HG02852 (cell line): Measurements from ENCODE around the gene INPP5E.
A peak's percentile ranks its signal among the peaks of the same experiment; 100 is the strongest.
"Not testable (repeated sequence)": the region's sequence is repeated elsewhere in the genome, so short reads cannot be mapped to it uniquely, and the experiment has no call there.

ENCODE experiments used
- ATAC-seq: cut with Tn5 transposase; IDR thresholded peaks from one replicate; pipeline ENCODE4 v1.9.1; 2021; ENCODE audit warnings: mild to moderate bottlenecking, moderate library complexity; ENCODE audit not compliant: unreplicated experiment

INPP5E gene

DNA sequence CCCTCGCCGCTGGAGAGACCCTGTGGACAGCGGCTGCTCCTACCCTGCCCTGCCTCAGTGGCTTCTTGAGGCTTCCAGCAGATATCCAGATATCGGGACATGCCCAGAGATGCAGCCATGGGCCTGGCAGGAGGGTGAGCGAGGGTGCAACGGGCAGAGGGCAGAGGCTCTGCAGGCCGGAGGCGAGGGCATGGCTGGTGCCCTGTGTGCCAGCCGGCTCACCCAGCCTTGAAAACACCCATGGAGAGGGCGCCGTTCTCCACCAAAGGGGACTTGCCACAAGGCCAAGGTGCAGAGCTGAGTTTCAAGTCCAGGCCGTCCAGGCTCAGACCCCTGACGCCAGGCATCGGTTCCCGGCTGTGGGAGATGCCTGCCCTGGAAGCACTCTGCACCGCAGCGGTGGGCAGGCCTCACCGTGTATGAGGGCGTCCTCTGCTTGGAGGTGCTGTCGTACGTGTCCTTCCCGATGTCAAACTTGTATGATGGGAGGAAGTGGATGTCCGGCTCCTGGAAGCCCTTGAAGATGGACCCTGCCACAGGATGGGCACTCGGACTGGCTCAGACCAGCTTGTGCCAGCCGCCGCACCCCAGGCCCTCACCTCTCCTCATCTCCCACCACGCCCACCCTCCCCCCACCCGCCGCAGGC lies 8.9 kb downstream of the INPP5E start:
- ATAC-seq, result no peak

- no peak for ATAC-seq
Observed at GRCh38 chr9:136429683-136430491, 9.8 kb downstream of the INPP5E start.

GRCh38 chr9:136429075-136429628 lies 10.5 kb downstream of the INPP5E start:
- ATAC-seq, result no peak

DNA sequence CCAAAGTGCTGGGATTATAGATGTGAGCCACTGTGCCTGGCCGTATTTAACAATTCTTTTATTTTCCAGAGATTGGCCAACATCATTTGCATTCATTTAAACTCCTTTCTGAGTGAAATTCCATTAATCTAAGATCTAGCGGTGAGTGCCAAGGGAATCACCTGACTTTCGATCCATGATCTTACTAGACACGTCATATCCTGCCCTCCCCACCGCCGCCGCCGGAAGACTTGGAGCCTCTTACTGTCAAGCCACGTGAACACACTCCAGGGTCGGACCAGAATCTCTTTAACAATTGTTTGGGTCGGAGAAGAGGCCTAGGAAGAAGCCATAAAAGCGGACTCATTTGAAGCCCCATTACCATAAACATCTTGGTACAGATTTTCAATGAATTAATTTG lies 12.9 kb downstream of the INPP5E start:
- ATAC-seq, result no peak

DNA sequence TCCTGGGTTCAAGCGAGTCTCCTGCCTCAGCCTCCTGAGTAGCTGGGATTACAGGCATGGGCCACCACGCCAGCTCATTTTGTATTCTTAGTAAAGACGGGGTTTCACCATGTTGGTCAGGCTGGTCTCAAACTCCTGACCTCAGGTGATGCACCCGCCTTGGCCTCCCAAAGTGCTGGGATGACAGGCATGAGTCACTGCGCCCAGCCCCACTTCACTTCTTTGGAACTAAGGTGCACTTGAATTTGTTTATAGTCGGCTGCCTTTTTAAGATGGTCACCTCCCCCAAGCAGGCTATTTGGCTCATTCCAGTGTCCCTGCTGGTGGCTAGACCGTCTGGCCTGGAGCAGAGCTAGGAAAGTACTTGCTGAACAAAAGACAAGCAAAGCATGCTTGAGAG lies 14.3 kb downstream of the INPP5E start:
- ATAC-seq, result not testable (repeated sequence)

GRCh38 chr9:136424750-136425362 lies 14.8 kb downstream of the INPP5E start:
- ATAC-seq, result no peak

GRCh38 chr9:136423432-136424146 lies 16.1 kb downstream of the INPP5E start:
- no peak for ATAC-seq

DNA sequence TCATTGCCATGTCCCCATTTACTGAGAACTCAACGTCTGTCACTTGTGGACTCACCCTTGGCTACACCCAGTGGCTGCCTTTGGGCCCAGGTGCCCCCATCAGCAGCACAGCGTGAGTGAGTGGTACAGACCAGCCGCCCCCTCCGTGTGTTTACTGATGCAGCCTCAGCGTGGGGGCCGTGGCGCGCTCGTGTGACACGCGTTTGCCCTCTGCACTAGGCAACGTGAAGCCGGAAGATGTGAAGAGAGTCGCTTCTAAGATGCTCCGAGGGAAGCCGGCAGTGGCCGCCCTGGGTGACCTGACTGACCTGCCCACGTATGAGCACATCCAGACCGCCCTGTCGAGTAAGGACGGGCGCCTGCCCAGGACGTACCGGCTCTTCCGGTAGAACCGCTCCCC lies 16.8 kb downstream of the INPP5E start:
- ATAC-seq, result no peak

- no peak for ATAC-seq
Observed at GRCh38 chr9:136421791-136422190, 17.9 kb downstream of the INPP5E start.

- no peak for ATAC-seq
Observed at GRCh38 chr9:136419092-136419420, 20.6 kb downstream of the INPP5E start.

GRCh38 chr9:136418182-136419091 lies 21.2 kb downstream of the INPP5E start:
- no peak for ATAC-seq

DNA sequence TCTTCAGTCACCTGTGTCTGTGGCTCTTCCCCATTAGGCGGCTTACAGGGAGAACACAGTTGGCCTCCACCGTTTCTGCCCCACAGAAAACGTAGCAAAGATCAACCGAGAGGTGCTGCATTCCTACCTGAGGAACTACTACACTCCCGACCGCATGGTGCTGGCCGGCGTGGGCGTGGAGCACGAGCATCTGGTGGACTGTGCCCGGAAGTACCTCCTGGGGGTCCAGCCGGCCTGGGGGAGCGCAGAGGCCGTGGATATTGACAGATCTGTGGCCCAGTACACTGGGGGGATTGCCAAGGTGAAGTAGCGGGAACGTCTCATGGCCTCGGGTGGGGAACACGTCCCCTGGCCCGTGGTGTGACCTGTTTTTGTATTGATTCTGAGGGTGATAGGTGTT lies 22.7 kb downstream of the INPP5E start:
- ATAC-seq, result no peak

DNA sequence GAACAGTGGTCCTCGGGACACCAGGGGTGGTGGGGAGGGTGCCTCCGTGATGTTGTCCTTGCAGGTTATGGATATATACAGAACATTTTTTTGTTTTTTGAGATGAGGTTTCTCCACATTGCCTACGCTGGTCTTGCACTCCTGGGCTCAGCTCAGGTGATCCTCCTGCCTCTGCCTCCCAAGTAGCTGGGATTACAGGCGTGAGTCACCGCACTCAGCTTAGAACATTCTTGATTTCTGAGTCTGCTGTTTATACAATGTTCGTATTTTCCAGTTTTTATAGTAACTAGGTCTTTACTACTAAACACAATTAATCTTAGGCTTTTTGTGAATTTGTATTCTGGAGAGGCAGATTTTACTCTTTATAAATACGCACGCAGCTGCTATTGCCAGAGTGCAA lies 23.2 kb downstream of the INPP5E start:
- no peak for ATAC-seq

DNA sequence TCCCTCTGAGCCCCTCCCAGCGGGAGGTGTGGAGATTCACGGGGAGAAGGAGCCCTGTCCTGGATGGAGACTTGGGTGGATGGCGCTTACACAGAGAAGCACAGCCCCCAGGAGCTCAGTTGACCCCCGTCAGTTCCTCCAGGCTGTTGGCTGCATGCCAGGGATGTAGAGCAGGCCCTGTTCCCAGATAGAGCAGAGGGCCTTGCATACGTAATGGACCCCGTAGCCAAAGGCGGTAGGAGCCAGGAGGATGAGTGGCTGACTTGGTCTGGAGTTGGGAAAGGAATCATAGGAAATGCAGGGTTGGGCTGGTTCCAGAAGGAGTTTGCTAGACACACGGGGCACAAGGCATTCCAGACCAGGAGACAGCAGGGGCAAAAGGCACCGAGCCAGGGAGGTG lies 26.7 kb downstream of the INPP5E start:
- ATAC-seq, result no peak

GRCh38 chr9:136411378-136411777 lies 28.3 kb downstream of the INPP5E start:
- no peak for ATAC-seq

GRCh38 chr9:136410500-136411287 lies 29.0 kb downstream of the INPP5E start, which contains the start of the genes ENTR1 and PMPCA:
ENTR1 (minus strand) TSS chr9:136410614; CDS start chr9:136410397, 217 bp downstream.
PMPCA (plus strand) TSS chr9:136410658; CDS start chr9:136410669, 11 bp downstream.
- ATAC-seq, result peak; percentile 68

GRCh38 chr9:136409557-136410455 lies 29.8 kb downstream of the INPP5E start:
- peak; percentile 23 for ATAC-seq

DNA sequence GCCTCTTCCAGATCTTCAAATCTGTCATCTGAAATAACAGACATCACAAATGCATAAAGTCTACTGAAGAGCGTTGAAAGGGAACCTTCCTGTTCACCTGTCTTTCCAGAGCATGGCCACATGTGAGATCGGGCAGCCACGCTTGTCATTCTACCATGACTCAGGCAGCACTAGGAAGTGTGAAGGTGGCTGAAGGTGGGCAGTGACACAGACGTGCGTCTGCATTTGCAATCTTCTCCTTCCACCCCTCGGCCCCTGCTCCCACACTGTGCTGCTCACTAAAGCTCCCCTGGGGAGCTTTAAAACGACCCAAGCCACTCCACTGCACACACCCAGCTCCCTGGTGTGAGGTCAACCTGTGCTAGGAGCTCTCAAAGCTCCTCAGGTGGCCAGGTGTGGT lies 31.7 kb downstream of the INPP5E start:
- no peak for ATAC-seq
